Melanocyte of skin (primary cell): ENCODE measurements around the gene NDEL1. TPM values are rescaled to one million over a fixed set of nuclear protein-coding genes. Genes with fewer than 3 reads are reported as not detected.

Experiments used
- small RNA-seq, 2 donors: library from RNA; depleted of rRNA; stranded (forward); fragments of <200 nt; gene quantifications; one replicate each; pipeline ENCODE3, GENCODE V24; 2012
- total RNA-seq, 2 donors: library from RNA; depleted of rRNA; stranded (reverse); fragments of >200 nt; gene quantifications; 2 replicates each; pipeline ENCODE4 v1.2.3, GENCODE V29; 2012

Gene NDEL1, protein sequence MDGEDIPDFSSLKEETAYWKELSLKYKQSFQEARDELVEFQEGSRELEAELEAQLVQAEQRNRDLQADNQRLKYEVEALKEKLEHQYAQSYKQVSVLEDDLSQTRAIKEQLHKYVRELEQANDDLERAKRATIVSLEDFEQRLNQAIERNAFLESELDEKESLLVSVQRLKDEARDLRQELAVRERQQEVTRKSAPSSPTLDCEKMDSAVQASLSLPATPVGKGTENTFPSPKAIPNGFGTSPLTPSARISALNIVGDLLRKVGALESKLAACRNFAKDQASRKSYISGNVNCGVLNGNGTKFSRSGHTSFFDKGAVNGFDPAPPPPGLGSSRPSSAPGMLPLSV
- 10 to 100 TPM; 35.1 to 36.6 TPM for total RNA-seq

DNA sequence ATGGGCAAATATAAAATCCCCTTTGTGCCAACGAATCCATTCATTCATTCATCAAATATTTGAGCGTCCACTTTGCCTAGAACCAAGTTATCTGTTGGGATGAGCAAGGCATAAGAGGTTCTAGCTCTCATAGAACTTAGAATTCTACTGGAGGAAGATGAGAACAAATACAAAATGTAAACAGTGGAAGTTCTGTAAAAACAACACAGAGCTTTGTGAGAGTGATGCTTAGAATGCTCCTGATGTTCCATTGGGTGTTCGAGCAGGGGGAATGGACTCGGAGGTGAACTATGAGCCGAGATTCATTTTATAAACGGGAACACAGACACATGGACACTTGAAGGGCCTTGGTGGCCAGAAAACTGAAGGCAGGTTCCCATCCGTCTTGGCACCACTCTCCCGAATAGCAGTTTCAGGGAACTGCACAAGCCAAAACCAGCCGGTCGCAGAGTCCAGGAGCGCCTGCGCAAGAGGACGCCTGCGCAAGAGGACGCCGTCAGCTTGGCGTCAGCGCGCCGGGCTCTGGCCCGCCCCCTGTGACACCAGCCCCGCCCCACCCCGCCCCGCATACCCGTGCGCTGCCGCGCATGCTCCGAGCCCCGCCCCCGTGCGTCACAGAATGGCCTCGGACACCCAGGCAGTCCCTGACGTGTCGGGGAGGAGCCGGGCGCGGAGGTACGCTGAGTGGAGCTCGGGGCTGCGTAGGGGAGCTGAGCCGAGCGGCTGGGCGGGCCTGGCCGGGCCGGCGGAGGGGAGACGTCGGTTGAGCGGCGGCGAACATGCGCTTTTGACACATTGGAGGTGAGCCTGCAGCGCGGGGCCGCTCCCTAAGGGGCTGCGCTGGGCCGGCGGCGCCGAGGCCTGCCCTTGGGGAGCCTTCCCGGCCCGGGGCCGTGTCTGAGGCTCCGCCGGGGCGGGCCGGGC lies at the start of gene NDEL1:
Gene NDEL1 (plus strand): TSS at position 640 of the 924 bp plus-strand sequence. CDS start 8,388 bp downstream, outside the sequence.

DNA sequence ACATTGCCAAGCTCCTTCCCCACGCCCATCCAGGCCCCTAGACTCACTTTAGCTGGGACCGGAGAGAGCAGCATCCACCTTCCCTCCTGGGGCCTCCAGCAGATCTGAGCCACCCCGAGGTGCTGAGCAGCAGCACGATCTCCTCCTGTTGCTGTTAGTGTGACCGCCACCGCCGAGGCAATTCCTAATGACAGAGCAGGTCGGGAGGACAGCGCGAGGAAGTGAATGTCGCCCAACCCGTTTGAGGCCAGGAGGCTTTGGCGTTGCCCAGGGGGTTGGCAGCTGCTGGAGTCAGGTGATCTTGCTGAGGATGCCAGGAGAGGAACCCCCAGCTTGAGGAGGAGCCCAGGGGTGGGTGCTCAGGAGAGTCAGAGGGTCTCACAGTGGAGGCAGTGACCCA lies 38.0 kb upstream of the NDEL1 start, which contains the start of gene RNF222:
Gene RNF222 (minus strand): TSS at position 192 of the 400 bp plus-strand sequence. CDS start 4,366 bp downstream, outside the sequence.

Small RNAs within 50 kb of the gene (small RNA-seq; reads per million reads assigned to genes)
- gene RNU7-43P, result 0 to 0.06 reads per million in 2 donors

Other genes with a start within 250 kb of the NDEL1 start
- 1 to 10 TPM; 6.3 to 8.9 TPM for gene BORCS6, start 245.7 kb upstream of the NDEL1 start, total RNA-seq
- gene AURKB, start 225.3 kb upstream of the NDEL1 start, total RNA-seq, result 10 to 100 TPM; 23.7 to 88.6 TPM
- 1 to 10 TPM; 5.0 to 5.5 TPM for gene CTC1, start 187.8 kb upstream of the NDEL1 start, total RNA-seq
- 10 to 100 TPM; 44.7 to 78.3 TPM for gene PFAS, start 186.6 kb upstream of the NDEL1 start, total RNA-seq
- 10 to 100 TPM in 1 of 2 donors, 1 to 10 TPM in 1; 8.3 to 14.0 TPM for gene RANGRF, start 147.2 kb upstream of the NDEL1 start, total RNA-seq
- gene SLC25A35, start 140.5 kb upstream of the NDEL1 start, total RNA-seq, result 1 to 10 TPM in 1 of 2 donors, under 1 TPM in 1; 0.67 to 1.4 TPM
- not detected for gene ARHGEF15, start 125.6 kb upstream of the NDEL1 start, total RNA-seq
- not detected for gene ODF4, start 96.0 kb upstream of the NDEL1 start, total RNA-seq
- gene RPL26, start 52.7 kb upstream of the NDEL1 start, total RNA-seq, result 1,000 to 10,000 TPM; 1,114 to 1,797 TPM
- gene RNF222, start 38.1 kb upstream of the NDEL1 start, total RNA-seq, result not detected
- 10 to 100 TPM; 32.3 to 95.6 TPM for gene MYH10, start 194.8 kb downstream of the NDEL1 start, total RNA-seq